Activated T-helper 1 cell treated with anti-CD3 and anti-CD28 coated beads, Interleukin-2, amount 50 U/mL, for 16 hours (primary cell): ENCODE results near the gene EPN1.

ENCODE experiments used
- DNase-seq, 2 donors: peaks; one replicate each; pipeline ENCODE4 v3.0.0-alpha.2; 2020; ENCODE audit warnings: low read depth in 1 of 2, low spot score in 1 of 2

Gene EPN1

DNA sequence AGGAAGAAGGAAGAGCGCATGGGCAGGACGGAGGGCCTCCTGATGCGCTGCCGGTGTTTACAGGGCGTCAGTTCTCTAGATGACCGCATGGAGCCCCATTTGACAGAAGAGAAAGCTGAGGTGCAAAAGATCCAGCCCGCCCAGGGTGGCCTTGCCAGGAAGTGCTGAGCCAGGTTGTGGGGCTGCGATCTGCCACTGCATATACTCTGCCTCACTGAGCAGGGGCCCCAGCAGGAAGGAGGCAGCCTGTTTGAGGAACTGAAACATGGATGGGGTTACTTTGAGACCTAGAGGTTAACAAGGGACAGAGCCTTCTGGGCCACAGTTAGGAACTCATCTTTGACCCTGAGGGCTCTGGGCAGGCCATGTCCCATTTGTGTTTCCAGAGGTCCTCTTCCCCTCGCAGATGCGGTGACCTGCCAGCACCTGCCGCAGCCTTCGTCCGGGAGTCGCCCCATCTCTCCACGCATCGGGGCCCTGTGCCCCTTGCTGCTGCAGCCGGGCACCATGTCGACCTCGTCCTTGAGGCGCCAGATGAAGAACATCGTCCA is 3.2 kb downstream of the EPN1 start:
- no peak for DNase-seq

DNA sequence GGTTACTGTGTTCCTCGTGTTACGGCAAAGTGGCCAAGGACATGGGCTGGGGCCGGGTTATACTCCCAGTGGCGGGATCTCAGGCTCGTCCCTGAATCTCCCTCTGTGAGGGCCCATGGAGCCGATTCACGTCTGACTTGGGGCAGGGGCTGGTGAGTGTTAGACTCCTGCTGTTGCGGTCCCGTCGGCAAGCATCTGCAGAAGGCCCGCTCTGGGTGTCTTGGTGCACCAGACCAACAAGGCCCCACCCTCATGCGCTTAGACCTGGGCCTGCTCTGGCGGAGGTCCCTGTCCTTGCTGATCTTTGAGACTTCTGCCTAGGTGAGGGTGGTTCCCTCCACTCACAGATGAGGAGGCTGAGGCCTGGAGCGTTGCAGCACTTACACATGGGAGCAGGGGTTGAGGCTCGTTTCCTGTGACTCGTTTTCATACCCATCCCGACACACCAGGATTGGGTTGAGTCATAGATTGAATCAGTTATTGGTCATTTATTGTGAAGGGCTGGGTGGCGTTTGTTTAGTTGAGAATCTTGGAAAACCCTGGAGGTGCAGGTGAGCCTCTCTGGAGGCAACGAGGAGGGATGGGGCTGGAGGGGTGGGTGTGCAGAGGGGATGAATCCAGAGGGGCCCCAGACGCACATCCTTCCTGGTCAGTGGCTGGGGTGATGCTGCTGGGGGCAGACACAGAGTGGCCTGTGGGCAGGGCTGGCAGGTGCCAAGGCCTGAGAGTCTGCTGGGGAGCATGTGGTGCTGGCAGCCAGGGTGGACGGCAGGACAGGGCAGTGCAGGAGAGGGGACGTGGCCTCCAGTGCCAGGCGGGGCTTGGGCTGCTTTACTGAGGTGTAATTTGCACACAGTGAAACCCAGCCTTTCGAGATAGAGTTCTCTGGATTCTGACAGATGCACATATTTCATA is 4.6 kb downstream of the EPN1 start:
- DNase-seq, result no peak

DNA sequence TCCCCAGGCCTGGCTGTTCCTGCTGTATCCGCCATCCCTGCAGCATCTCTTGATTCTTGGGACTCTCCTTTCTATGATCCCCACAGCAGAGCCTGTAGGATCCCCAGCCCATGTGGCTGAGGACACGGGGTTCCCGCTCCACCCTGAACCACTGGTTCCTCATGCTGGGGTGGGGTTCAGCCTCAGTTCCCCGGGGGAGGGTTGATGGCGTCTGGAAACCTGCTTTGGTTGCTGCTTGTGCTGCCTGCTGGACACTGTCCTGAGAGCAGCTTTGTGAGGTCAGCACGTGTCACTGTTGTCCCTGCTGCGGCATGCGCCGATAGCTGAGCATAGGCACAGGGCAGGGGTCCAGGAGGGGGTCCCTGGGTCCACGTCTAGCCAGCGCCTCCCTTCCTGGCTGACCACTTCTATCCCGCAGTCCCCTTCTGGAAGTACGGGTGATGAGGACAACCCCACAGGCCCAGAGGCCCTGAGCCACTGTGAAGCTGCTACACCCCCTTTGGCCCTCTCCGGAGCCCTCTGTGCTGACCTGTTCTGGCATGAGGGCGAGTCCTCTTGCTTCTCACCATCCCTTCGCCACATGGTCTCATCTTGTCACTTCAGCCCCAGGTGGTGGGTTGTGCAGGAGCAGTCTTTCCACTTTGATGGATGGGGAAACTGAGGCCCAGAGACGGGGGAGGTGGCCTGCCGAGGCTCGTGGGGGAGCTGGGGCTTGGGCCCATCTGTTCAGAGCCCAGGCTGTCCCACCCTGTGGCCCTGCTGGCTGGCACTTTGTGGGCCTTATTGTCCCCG is 5.5 kb downstream of the EPN1 start:
- DNase-seq, result no peak

DNA sequence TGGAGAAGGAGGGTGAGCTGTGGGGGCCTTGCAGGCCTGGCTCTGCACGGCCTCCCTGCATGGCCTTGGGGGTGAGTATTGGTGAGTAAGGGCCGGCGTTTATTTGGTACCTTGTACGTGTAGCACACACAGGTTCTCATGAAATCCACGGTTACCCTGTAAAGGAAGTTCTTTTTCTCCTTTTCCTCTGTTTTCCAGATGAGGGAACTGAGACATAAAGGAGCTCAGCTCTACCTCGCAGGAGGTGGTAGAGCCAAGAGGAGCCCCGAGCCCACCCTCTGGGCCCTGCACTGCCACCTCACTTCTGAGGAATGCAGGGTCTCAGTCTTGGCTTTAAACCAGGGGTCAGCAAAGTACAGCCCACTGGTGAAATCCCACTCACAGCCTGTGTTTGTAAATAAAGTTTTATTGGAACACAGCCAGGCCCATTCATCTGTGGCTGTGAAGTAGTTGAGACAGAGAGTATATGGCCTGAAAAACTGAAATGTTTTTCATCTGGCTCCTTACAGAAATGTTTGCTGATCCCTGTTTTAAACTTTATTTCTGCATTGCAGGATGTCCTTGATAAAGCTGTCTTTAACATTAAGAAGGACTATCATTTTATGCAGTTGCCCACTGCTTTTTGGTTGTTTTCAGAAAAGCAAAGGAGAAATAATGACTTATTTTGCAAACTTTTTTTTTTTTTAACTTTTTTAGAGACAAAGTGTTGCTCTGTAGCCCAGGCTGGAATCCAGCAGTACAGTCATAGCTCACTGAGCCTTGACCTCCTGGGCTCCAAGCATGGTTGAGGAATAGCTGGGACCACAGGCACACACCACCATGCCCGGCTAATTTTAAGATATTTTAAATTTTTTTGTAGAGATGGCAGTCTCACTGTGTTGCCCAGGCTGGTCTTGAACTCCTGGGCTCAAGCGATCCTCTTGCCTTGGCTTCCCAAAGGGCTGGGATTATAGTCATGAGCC is 6.4 kb downstream of the EPN1 start:
- DNase-seq, result no peak

DNA sequence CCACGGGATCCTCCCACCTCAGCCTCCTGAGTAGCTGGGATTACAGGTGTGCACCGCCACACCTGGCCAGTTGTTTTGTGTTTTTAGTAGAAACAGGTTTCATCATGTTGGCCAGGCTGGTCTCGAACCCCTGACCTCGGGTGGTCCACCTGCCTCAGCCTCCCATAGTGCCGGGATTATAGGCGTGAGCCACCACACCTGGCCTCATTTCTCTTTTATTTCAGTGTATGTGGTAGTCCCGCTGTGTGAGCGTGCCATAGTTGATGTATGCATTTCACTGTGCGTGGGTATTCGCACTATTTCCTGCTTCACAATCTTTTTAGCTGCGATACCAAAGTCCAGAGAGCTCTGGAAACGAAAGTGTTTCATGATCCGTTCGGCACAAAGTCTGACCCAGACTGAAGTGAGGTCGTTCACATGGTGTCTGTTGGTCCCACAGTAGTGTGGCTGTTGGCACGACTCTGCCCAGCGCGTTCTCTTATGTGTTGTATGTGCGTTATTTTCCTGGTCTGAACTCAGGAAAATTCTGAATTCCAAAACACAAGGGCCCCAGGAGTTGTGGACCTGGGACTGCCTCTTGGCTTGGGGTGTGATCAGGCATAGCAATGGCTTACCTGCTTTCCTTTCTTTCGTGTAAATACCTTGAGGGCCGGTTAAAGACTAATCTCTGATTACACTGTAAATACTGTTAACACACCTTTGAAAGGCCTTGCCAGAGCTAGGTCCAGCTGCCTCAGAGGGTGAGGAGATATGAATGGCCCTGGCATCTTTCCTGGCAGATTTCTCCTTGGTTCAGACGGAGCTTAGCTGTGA is 8.6 kb downstream of the EPN1 start:
- no peak for DNase-seq

DNA sequence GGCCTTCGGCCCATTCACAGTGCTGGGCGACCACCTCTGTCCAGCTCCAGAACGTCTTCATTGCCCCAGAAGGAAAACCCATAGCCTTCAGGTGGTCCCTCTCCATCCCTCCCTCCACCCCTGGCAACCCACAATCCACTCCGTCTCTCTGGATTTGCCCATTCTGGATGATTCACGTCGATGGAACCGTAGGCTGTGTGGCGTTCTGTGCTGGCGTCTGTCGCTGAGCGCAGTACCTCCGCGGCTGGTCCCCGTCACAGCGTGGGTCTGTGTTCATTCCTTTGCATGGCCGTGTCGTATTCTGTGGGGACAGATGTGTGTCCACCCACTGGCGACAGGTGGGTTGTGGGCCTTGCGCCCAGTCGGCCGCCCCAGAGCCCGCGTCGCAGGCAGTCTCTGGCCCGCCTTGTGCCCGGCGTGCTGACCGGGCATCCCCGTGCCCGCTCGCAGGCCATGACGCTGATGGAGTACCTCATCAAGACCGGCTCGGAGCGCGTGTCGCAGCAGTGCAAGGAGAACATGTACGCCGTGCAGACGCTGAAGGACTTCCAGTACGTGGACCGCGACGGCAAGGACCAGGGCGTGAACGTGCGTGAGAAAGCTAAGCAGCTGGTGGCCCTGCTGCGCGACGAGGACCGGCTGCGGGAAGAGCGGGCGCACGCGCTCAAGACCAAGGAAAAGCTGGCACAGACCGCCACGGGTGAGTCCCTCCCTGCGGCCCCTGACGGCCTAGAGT is 10.1 kb downstream of the EPN1 start:
- DNase-seq, result no peak

DNA sequence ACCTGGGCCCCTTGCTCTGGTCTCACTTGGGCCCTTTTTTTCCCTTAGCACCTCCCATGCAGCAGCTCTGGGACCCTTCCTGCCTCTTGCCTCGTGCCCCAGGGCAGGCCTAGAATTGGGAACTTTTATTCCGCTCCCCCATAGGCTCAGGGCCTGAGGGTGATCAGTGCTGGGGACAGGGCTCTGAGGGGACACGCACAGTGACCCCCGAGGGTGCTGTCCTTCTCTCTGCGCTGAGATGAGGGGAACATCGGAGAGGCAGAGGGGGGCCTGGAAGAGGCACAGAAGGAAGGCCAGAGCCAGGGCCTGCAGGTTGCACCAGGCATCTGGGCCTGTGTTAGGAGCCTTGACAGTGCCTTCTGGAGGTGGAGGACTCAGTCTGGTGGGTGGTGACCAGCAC is 10.8 kb downstream of the EPN1 start:
- no peak for DNase-seq

DNA sequence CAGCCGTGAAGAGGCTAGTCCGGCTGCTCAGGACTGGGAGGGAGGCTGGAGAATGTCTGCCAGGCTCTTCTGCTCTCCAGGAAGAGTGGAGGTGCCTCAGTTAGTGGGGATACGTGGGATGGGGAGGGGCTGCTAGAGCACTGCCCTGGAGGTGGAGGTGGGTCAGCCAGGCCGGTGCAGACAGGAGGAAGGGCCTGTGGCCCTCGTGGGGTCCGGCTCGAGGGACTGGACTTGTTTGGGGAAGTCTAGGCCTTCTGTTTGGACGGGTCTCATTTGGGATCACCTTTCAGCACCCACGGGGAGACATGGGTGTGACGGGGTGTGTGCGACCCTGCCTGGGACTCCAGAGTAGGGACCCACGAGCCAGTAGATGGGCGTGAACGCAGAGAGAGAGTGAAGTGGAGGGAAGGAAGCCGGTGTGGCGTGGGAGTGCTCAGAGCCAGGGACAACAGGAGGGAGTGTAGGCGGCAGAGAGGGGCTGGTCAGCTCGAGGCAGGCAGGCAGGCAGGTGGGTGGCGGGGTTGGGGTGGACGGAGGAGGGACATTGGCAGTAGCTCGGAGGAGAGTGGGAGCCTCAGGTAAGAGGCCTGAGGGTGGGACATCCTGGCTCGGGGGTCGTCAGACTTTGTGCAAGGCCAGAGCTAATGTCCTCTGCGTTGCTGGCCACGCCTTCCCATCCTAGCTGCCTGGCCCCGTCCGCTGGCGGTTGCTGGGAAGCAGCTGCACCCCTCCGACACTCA is 11.5 kb downstream of the EPN1 start:
- no peak for DNase-seq

DNA sequence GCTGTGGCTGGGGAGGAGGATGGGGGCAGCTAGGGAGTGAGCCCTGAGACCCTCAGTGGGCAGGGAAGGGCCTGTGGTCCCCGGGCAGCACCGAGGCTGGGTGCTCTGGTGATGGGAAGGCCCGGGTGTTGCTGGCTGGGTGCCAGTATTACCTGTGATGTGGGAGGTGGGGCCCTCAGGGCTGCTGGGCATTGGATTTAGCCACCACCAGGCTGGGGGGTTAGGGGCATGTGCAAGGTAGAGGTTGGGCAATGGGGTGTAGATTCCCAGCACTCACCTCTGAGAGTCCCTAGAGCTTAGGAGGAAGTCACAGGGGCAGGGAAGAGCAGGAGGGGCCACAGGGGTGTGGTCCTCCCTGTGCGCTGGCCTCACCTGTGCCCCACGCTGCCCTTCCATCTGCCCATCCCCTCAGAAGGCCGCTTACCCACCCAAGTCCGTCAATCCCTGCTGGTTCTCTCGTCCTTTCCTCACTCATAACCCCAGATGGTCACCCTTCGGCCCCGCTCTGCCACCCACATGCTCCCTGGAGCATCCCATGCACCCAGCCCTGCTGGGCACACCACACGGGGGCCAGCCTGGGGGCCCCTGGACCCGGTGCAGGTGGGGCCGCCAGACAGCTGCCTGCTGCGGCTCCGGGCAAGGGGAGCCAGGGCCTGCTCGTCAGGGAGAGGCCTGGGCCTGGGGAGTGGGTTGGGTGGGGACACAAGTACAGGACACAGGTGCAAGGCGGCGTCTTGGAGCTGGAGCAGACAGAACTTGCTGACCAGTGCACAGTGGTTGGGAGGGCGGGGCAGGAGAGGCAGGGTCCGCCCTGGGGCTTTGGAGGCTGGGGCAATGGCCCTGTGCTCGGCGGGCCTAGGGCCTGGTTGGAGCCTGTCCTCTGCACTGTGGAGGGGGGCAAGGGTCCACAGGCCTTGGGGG is 12.5 kb downstream of the EPN1 start:
- no peak for DNase-seq

DNA sequence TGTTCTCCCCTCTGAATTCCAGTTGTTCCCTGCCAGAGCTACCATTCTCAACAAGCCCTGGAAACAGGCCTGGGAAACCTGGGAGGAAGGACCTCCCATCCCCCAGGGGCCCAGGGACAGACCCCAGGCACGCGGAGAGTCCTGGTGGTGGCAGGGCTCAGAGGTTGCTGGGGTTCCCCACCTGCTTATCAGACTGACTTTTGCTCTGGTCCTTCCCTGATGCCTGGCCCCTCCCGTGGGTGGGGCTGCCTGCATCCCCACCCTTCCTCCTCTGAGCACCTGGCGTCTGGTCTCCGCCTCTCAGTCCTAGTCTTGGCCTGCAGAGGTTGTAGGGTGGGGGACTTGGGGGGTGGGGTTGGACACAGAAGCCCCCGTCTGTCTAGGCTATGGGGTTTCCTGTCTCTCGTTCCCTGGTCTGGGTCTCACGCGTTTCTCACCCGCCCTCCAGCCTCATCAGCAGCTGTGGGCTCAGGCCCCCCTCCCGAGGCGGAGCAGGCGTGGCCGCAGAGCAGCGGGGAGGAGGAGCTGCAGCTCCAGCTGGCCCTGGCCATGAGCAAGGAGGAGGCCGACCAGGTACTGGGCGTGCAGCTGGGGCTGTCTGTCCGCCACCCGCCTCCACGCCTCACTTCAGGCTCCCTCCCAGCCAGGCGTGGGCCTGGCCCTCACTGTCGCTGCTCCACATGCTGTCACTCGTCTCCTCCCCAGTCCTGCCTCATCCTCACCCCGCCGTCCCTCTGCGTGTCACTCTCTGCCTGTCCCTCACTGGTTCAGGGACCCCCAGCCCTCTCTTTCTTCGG is 13.6 kb downstream of the EPN1 start:
- DNase-seq, result no peak

DNA sequence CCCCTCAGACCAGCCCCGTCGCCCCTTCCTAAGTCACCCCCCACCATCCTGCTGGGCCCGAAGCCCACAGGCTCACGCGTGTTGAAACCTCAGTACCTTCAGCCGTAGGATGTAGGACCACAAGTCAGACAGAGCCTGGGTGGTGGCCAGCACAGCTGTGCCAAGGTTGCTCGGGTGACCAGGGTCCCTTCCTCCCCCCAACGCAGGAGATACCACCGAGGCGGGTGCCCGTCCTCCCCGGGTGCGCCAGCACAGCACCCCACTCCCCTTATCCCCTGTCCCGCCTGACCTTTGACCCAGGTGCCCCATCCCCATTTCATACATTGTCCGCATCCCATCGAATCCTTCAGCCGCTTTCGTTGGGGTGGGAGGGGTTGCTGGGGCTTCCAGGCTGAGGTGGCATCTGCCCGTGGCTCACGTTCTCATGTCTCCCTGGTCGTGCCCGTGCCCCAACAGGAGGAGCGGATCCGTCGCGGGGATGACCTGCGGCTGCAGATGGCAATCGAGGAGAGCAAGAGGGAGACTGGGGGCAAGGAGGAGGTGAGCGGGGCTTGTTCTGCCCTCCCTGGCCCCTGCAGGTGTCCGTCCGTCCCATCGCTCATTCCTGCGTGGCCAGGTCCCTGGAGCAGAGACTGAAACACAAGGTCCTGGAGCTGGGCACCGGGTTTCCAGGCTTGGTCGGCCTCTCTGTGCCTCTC is 14.5 kb downstream of the EPN1 start:
- DNase-seq, result no peak

DNA sequence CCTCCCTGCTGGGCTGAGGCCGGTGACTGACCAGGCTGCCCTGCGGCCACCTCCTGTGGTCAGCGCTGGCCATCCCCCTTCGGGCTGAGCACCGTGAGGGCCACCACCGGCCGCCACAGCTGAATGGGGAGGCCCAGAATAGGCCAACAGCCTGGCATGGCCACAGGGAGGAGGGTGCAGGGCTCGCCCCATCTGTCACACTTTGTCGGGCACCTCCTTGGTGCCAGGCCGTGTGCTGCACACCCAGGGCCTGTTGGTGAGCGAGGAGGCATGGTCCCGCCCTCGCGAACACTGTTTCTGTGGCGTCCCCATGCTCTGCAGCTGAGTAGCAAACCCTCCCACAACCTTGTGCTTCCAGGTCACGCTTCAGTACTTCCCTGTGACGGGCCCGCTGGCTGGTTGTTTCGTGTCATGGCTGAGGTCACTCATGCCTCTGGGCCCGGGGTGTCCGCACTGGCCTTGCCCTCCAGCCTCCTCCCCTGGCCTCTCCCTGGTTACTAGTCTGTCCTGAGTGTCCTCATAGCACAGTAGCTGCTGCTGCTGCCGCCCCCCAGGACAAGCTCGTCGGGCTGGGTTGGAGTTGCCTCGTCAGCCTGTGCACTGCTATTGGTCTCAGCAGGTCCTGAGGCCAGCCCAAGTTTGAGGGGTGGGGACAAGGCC is 15.2 kb downstream of the EPN1 start:
- no peak for DNase-seq

DNA sequence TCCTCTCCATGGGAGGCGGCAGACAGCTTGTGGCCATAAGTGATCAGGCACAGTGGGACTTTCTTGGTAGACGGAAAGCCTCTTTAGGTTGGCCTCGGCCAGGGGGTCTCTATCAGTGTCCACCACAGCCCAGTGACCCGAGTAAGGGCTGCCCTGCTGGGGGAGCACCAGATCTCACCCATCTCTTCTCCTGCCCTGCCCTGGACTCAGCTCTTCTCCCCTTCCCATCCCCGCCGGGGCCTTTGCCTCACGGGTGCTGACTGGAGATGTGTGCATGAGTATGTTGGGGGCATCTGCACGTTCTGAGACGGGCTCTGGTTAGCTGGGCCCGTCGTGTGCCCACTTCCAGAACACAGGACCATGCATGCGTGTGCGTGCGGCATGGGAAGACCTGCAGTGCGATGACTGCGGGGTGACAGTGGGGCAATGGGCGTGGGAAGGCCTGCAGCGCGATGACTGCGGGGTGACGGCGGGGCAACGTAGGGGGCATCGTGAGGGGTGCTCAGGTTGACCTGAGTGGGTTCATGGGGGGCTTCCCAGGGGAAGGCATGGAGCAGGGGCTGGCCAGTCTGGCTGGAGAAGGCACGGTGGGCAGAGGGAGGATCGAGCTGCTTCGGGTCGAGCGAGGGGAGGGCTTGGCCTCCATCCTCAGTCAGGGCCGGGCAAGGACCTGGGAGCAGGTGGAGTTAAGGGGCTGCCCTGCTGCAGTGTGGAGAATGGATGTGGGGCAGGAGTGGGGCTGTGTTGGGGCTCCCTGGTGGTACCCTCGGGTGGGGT is 15.9 kb downstream of the EPN1 start:
- no peak for DNase-seq

DNA sequence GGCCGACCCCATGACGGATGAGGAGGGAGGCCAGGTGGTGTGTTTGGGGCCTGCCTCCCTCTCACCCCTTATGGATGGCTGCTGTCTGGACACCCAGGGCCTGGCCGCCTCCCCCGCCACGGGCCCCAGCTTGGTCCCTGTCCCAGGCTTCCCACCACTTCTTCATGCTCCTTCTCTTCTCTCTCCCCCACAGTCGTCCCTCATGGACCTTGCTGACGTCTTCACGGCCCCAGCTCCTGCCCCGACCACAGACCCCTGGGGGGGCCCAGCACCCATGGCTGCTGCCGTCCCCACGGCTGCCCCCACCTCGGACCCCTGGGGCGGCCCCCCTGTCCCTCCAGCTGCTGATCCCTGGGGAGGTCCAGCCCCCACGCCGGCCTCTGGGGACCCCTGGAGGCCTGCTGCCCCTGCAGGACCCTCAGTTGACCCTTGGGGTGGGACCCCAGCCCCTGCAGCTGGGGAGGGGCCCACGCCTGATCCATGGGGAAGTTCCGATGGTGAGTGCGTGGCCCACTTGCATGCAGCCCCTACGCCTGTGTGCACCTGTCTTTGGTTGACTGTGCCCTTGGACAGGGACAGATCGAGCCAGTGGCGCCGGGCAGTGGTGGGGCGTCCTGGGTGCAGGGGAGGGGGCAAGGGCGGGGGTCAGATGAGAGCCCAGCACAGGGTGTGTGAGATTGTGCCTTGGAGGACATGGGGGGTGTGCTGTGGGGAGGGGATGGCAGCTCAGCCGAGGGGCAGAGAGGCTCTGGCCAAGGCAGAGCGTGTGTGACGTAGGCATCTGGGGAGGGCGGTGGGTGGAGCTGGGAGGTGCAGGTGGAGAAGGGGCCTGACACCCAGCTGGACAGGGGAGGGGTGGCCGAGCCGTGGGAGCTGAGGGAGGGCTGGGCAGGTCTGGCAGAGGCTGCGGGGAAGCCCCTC is 16.8 kb downstream of the EPN1 start:
- DNase-seq, result no peak
